ENCODE data around the gene RNF5.

Gene RNF5

DNA sequence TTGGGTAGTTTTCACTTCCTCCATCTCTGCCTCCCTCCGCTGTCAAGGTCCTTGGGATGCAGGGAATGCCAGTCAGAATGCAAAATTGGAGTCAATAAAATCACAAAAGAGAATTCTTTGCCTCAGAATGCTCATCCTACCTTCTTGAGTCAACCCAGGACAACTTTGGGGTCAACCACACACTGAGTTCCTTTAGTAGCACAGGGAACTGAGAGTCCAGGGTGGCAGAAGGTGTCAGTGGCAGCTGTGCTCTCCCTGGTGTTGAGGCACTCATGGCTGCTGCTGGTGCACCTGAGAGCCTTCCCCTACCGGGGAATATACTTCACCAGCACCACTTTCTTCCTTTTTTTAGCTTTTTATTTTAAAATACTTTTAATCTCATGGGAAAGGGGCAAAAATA lies 46.5 kb downstream of the RNF5 start:
- no peak for ATAC-seq
- TF ChIP-seq ZC3H10 (CRISPR knock-in tag; IDR thresholded peaks at IDR 0.05), result no peak
- no peak for TF ChIP-seq PPARA (CRISPR knock-in tag; IDR thresholded peaks at IDR 0.05; ENCODE audit: borderline replicate concordance)
- TF ChIP-seq TSHZ2 (CRISPR knock-in tag; IDR thresholded peaks at IDR 0.05), result no peak
- TF ChIP-seq ARNTL (CRISPR knock-in tag; IDR thresholded peaks at IDR 0.05; ENCODE audit: borderline replicate concordance, low read depth), result no peak

DNA sequence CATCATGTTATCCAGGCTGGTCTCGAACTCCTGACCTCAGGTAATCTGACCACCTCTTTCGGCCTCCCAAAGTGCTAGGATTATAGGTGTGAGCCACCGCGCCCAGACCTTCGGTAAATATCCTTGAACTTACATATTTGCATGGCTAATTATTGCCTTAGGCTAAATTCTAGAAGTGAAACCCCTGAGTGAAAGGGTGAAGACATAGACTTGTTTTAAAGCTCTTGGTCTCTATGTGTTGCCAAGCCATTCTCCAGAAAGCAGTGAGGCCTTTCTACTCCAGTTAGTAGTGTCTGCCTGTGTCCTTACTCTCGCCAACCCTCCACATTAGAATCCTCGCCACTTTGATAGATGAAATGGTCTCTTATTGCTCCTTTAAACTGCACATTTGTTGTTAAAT lies 48.2 kb downstream of the RNF5 start:
- no peak for TF ChIP-seq OSR1 (CRISPR knock-in tag; IDR thresholded peaks at IDR 0.05)
- ATAC-seq, result no peak

Data from SK-N-SH treated with all-trans-retinoic acid at 6 μM for 48 hours (cell line).